ENCODE data around the gene GDF7.

Gene GDF7

DNA sequence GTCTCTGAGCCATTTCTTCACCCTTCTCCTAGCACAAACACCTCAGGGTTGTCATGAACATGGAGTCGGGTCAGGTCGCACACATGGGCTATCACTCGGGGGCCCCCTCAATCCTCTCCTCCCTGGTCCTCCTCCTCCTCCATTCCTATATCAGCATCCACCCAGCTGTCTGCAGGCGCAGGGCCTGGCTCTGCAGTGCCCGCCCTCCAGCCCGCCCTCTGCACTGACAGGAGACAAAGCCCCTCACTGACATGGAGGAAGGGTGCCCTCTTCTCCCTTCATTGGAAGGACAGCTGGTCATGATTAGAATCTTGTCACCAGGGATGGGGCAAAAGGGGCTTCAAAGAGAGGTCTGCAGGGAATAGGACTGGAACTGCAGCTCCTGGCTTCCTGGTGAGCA lies 37.8 kb upstream of the GDF7 start:
- DNase-seq (ENCODE audit: low spot score) = no peak

- DNase-seq (ENCODE audit: low spot score) = no peak
Measured at GRCh38 chr2:20629581-20630171, 37.3 kb upstream of the GDF7 start.

DNA sequence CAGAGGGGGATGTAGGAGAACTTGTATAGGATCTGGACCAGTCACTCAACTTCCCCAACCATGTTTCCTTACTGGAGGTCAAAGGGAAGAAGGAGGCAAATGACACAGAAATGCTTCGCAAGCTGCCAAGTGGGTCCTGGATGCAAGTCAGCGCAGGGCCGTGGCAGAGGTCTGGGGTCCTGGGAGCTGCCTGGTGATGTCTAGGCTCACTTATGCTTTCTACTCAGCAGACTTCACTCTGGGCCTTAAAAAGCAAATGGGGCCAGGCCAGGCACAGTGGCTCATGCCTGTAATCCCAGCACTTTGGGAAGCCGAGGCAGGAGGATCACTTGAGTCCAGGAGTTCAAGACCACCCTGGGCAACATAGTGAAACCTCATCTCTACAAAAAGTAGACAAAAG lies 36.0 kb upstream of the GDF7 start:
- no peak for DNase-seq (ENCODE audit: low spot score)

DNA sequence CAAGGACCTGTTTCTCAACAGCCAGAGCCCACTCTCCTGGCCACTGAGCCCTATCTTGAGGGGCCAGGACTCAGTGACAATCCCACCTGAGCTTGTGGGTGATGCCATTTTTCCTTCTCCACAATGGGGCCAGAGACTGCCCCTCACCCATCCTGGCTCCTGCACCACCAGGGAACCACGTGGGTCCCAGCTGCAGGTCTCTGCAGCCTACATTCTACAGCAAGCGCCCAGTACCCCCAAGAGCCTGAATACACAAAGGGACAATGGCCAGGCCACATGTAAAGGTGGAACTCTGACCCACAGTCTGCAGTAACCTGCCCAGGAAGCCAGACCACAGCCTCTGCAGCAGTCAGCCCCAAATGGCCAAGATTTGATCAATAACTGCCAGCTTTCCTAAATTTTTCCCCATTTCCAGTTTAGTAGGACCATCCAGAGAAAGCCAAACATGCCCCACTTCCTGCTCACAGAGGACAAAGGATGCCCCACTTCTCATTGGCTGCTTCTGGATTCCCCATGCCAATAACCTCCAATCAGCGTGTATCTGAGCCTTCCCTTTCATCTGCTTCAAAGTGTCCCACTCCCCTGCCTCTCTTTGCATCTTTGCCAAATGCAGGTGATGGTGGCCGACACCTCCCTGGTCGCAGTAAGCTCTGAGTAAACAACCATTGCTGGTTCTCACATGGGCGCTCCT lies 35.2 kb upstream of the GDF7 start:
- no peak for DNase-seq (ENCODE audit: low spot score)

GRCh38 chr2:20632446-20632990 lies 34.4 kb upstream of the GDF7 start:
- no peak for DNase-seq (ENCODE audit: low spot score)

GRCh38 chr2:20633001-20633400 lies 33.9 kb upstream of the GDF7 start:
- no peak for DNase-seq (ENCODE audit: low spot score)

- DNase-seq (ENCODE audit: low spot score) = no peak
Measured at GRCh38 chr2:20633794-20634506, 33.0 kb upstream of the GDF7 start.

DNA sequence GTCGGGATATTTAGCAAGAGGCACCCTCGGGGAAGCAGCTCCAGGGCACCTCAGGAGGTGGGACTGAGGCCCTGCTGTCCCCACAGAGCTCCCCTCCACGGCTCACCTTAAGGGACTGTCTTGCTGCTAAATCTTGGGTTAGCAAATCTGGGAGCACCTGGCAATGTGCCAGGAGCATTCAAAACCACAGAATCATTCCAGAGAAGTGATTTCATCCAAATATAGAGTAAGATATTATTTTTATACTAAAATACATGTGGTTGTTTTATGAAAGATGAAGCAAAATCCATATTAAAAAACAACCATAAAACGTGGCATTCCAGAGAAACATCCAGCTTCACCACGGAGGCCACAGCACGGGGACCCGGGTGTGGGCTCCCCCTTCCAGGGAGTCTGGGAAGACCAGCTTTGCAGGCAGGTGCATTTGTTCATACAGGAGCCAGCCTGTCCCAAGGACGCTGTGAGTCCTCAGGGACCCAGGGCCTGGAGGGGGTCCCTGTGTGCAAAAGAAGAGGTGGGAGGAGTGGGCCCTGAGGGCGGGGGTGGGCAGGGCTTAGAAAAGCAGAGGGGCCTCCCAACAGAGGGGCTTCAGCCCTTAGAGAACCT lies 32.3 kb upstream of the GDF7 start:
- DNase-seq (ENCODE audit: low spot score) = peak; percentile 52

DNA sequence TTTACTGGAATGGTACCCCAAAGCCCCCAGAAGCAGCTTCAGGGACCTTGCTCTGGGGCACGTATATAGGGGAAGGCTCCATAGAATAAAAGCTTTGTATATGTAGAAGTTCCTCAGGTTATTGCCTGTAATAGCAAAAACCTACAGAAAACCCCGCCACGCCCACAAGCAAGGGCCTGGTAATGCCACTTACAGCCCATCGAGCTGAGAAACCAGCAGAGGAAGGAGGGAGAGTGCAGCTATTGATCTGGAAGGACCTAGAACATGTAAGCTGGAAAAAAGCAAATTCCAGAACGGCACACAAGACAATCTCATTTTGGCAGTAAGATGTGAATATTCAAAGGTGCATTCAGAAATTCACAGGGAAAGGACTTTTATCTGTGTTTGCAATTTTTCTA lies 31.8 kb upstream of the GDF7 start:
- DNase-seq (ENCODE audit: low spot score) = no peak

GRCh38 chr2:20635675-20636584 lies 31.0 kb upstream of the GDF7 start:
- DNase-seq (ENCODE audit: low spot score) = peak; percentile 96

DNA sequence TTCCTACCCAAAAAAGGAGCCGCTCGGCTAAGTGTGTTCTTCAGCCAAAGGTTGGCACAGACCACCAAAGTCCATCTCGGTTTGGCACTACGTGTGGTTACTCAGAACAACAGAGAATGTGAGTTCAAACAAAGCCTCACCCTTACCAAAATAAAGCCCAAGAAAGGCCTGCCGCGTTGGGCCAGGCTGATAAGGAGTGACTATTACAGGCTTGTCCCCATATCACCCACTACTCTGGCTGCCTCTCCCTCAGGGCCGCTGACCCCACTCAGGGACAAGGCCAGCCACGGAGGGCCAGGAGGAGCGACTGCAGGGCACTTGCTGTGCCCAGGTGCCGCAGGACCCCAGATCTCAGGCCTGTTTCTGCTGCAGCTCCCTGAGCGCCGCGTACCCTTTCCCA lies 29.8 kb upstream of the GDF7 start:
- DNase-seq (ENCODE audit: low spot score) = no peak

GRCh38 chr2:20638014-20638413 lies 28.9 kb upstream of the GDF7 start:
- DNase-seq (ENCODE audit: low spot score) = no peak

- DNase-seq (ENCODE audit: low spot score) = no peak
Measured at GRCh38 chr2:20638646-20639430, 28.1 kb upstream of the GDF7 start.

DNA sequence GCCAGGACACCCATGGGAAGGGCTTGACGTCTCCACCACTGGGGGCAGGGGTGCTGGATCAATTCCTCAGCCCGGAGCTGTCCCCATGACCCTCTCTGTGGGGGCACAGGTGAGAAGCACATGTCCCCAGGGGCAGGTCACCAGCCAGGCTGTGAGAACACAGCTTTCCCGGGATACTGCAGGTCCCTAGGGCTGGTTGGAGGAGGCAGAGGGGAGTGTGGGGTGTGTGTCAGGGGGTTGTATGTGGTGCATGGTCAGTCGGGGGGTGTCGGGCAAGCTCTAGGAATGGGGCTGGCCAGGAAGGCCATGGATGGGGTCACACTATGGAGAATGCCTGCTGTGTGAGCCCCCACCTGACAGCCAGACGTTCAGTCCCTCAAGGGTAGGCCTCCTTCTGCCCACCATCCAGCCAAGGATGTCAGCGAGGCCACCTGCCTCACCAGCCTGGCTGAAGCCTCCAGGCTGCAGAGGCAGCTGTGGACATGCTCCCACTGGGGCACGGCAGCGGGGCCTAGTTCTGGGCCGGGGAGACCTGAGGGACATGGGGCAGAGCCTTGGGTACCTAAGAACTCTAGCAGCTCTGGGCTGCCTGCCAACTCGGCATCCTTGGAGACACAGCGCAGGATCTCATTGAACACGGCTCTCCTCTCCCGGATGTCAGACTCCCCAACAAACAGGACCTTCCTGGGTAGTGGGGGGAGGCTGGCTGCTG lies 26.4 kb upstream of the GDF7 start:
- DNase-seq (ENCODE audit: low spot score) = no peak

DNA sequence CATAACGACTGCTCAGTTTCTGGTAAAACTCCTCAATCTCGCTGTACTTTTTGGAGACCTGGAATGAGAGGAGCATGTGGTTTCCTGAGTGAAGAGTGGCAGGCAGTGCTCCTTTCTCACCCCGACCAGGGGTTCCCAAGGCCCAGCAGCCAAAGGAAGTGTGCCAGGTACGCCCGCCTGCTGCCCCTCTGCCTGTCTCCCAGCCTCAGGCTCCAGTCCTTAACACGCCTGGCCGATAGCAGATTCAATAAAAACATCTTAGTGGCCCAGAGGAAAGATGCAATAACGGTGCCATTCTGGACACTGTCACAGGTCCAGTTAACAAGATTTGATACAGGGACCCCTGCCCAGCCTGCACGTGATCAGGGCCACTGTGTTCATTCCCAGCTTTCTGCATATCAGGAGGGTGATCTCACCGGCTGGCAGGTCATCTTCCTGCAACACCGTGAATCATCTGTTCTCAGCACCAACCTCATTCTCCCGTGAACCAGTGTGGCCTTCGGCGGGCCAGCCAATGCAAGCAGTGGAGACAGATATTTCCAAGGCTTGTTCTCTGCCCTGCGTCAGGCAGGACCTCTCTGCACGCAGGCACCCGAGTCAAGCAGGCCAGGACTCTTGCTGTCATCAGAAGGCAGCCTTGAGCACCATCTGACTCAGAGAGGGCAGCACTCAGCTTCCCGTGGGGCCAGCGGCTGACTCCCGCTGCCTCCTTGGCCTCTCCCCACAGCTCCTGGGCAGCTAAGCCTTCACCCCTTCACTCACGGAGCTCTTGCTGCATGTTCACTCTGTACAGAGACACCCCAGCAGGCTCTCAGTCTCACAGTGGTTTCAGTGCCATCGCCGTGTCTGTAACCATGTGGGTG lies 25.6 kb upstream of the GDF7 start:
- DNase-seq (ENCODE audit: low spot score) = no peak

DNA sequence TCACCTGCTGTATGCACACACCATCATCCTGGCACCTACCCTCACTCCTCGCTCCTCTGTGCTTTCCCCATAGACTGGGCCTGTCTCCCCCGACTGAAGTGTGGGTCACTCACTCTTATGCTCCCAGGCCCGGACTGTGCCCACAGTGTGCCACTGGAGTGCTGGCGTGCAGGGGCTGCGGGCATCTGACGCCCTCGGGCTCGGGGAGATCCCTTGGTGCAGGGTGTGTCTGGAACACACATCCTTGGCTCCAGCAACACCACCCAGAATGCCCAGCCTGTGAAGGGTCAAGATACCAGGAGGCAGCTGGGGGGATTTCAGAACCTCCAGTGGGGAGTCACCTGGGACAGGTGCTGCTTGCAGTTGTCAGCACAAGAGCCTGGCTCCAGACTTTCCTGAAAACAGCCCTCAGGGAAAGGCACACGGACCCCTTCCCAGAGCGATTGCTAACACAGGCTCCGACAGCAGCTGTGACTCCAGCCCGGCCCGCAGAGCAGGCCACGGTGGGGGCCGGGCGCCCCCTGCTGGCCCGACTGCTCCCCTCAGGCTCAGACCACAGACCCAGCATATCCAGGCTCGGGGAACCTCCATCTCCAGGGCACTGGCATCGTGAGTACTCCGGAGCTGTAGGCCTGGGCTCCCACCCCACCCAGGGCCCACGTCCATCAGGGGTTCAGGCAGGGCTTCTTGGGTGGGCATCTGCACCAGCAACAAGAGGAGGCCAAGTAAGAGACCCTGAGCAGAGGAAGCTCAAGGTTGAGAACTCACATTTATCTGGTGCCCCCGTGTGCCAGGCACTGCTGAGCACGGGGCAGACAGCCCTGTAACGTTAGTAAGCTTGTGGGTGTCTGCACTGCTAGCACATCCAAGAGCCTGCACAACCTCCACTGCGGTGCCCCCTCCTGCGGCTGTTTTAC lies 24.6 kb upstream of the GDF7 start:
- DNase-seq (ENCODE audit: low spot score) = peak; percentile 93

- no peak for DNase-seq (ENCODE audit: low spot score)
Measured at GRCh38 chr2:20643060-20643459, 23.9 kb upstream of the GDF7 start.

DNA sequence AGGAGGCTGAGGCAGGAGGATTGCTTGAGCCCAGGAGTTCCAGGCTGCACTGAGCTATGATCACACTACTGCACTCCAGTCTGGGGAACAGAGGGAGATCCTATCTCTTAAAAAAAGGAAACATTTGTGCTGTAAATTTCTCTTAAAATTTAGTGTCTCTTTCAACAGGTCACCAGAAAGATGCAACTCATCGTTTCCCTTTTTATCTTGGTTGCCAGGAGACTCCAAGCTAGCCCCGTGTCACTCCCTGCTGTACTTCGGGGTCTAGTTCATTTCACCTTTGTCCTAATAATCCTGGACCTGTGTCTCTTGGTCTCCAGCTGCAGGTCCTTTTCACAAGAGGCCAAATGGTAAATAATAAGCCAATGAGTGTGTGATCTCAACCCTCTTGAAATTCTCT lies 23.1 kb upstream of the GDF7 start:
- DNase-seq (ENCODE audit: low spot score) = no peak

Measured in GM03348 (cell line).